ENCODE data around the gene APOL5.
"Not testable (repeated sequence)": the region's sequence is repeated elsewhere in the genome, so short reads cannot be mapped to it uniquely, and the experiment has no call there.

APOL5 gene

DNA sequence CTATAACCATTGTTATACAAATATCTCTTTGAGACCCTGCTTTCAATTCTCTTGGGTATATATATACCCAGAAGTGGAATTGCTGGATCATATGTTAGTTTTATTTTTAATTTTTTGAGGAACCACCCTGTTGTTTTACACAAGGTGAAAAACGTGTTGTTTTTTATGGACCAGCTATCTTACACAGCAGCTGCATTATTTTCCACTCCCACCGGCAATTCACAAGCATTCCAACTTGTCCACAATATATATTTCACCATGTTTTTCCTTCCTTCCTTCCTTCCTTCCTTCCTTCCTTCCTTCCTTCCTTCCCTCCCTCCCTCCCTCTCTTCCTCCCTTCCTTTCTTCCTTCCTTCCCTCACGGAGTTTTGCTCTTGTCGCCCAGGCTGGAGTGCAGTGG lies 6.3 kb upstream of the APOL5 start:
- no peak for DNase-seq

DNA sequence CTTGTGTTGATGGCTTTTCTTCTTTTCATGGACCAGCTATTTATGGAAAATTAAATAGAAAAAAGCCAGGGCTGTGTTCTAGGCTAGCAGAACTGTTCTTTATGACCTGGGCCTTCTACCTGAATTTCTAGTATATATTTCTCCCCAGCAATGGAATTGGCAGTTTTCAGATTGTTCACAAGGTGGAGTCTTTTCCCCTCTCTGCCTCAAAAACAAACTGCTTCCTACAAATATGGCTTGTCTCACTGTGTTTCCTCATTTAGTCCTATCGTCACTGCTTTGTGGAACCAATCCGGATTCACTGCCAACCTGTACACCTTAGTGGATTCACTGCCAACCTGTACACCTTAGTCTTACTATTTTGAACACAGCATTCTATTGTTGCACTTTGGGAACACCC lies 5.0 kb upstream of the APOL5 start:
- DNase-seq, result no peak

DNA sequence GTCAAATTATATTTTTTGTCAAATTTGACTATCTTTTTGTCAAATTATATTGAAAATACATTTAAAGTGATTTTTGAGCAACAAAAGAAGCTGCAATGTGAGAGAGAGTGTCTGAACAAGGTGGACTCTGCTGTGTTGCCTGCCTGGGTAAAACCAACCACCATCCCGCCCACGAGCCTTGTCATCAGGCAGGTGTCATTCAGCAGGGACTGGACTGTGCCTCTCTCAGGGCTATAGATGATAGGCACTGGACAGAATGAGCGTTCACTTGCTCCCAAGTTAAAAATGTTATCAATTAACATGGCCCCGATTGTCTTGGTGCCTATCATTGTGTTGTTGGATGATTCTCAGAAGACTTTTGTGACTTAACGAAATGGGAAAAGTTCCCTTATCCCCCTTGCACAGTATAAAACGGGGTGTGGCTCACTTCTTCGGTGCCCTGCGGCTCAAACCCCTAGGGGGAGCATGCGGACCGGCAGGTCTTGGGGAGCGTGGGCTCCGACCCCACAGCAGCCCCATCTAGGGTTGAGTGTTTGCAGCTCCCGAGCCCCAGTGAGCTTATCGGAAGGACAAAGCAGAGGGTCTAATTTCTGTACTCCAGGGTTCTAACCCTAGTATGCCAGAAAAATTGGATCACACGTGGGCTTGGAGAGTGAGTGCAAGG lies 1.7 kb downstream of the APOL5 start:
- DNase-seq, result no peak

DNA sequence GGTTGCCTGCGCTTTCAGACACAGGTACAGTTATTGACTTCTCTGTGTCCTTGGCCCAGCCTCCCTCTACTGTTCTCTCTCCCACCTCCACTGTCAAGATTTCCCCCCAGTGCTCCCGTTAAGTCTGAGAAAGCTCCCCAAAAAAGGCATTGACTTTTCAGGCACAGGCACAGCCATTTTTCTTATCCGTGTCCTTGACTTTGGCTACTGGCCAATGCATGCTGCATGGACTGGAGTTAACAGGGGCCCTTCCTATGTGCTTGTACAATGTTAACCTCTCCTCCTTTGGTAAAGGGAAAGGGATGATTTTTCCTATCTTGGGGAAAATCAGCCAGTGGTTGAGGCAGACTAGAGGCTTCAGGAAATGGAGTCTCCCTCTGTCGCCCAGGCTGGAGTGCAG lies 4.3 kb downstream of the APOL5 start:
- no peak for DNase-seq

DNA sequence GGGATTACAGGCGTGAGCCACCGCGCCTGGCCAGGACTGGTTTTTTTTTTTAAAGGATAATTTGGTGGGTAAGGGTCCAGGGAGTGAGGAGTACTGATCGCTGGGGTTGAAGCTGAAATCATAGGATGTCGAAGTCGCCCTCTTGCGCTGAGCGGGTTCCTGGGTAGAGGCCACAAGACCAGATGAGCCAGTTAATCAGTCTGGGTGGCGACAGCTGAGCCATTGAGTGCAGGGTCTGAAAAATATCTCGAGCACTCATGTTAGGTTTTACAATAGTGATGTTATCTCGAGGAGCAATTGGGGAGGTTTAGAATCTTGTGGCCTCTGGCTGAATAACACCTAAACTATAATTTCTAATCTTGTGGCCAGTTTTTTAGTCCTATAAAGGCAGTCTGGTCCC lies 7.8 kb downstream of the APOL5 start:
- DNase-seq, result no peak

DNA sequence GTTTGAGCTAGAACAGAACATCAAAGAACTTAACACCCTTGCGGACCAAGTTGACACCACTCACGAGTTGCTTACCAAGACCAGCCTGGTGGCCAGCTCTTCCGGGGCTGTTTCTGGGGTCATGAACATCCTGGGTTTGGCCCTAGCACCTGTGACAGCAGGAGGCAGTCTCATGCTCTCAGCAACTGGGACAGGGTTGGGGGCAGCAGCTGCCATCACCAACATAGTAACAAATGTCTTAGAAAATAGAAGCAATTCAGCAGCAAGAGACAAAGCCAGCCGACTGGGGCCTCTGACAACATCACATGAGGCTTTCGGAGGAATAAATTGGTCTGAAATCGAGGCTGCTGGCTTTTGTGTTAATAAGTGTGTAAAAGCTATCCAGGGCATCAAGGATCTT lies 8.7 kb downstream of the APOL5 start:
- no peak for DNase-seq

DNA sequence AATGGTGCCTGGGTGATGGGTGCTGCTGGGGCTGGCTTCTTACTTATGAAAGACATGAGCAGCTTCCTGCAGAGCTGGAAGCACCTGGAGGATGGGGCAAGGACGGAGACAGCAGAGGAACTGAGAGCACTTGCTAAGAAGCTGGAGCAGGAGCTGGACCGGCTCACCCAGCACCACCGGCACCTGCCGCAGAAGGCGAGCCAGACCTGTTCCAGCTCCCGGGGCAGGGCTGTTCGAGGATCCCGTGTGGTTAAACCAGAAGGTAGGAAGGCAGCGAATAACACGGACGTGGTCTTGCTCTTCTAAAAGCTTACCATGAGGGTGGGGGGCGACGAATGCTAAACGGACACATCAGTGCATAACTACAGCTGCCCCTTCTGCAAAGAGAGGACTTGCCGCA lies 9.3 kb downstream of the APOL5 start:
- DNase-seq, result no peak

DNA sequence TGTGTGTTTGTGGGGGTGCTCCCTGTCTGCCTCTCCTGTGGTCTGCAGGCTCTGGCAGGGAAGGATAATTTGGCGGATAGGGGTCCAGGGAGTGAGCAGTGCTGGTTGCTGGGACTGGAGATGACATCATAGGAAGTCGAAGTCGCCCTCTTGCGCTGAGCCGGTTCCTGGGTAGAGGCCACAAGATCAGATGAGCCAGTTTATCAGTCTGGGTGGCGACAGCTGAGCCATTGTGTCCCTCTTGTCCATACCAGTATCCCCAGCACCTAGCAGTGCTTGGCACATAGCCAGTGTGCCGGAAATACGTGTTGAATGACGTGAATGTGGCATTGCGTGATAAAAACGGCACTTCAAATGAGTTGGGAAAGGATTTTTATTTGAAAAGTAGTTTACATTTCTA lies 9.8 kb downstream of the APOL5 start:
- DNase-seq, result no peak

DNA sequence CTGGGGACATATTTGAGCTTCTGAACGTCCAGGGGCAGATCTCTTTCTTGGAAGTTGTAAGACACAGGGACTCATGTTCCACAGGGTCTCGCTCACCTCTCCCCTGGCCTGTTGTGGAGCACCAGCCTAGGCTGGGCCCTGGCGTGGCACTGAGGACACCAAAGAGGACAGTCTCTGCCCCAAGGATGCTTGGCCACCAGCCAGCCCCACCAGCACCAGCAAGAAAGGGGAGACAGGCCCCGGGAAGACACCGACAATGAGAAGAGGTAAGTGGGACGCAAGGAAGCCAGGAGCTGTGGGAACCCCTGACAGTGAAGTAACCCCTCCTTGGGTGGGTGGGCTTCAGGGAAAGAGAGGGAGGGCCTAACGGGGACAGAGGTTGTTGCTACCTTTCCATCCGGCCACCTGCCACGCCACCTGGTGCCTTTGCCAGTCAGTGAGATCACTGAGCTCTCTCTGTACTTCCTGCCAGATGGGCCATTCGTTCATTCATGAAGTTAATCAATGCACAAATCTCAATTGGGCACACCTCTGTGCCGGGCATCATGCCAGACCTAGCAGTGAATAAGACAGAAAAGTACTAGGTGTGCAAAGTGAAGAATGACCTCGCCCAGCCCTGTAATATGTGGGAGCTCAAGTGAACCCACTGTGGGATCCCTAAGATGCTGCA lies 11.1 kb downstream of the APOL5 start:
- no peak for DNase-seq

DNA sequence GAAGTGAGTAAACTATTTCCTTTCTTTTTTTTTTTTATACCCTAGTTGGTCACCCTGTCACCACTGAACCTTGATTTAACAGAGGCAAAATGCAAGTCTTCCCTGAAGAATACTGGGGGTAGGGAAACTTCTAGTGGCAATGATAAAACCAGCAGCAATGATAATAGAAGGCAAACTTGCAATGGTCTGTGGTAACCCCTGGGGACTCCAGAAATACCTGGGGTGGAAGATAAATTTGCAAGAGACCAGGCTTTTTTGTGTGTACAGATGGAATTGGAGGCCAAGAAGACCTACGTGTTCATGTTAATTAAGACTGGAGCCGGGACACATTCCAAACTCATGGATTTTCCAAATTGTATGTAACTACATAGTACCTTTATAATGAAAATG lies 11.6 kb downstream of the APOL5 start:
- no peak for DNase-seq

DNA sequence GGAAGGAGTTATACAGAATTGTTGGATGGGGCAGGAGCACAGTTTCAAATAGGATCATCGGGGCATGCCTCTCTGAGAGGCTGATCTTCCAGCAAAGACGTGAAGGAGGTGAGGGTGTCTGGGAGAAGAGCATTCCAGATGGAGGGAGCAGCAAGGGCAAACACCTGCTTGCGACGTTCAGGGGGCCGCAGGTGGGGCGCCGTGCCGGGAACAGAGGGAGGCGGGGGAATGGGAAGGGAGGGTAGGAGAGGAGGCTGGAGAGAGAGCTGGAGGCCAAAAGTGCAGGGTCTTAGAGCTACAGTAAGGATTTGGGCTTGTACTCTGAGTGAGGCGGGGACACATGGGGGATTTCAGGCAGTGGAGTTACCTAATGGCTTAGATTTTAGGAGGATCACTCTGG lies 13.6 kb downstream of the APOL5 start:
- DNase-seq, result peak; percentile 1

DNA sequence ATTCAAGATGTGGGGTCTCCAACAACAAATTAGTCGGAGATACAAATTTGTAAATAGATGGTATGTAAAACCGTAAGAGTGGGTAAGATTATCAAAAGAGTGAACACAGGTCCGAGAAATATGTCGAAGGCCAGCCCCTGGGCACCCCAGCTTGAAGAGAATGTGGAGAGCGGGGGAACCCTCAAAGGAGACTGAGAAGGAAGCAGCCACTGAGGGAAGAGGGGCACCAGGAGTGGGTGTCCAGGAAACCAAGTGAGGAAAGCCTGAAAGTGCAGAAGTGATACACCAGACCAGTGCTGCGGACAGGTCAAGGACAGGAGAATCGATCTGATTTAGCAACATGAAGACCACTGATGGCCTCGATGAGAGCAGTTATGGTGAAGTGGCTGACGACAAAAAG lies 14.4 kb downstream of the APOL5 start:
- no peak for DNase-seq

DNA sequence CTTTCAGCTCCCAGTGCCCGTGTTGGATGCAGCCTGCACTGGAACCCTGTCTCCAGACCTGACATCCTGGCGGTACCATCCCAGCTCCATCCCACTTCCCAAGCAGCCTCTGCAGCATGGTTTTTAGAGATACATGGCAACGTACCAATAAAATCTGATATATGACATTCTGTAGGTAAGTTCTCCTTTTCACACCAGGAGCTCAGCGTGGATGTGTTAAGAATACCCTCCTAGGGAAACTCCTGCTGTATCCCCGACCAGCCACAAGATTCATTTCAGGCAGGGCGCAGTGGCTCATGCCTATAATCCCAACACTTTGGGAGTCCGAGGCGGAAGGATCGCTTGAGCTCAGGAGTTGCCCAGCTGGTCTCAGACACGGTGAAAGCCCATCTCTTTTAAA lies 15.4 kb downstream of the APOL5 start:
- peak; percentile 3 for DNase-seq

DNA sequence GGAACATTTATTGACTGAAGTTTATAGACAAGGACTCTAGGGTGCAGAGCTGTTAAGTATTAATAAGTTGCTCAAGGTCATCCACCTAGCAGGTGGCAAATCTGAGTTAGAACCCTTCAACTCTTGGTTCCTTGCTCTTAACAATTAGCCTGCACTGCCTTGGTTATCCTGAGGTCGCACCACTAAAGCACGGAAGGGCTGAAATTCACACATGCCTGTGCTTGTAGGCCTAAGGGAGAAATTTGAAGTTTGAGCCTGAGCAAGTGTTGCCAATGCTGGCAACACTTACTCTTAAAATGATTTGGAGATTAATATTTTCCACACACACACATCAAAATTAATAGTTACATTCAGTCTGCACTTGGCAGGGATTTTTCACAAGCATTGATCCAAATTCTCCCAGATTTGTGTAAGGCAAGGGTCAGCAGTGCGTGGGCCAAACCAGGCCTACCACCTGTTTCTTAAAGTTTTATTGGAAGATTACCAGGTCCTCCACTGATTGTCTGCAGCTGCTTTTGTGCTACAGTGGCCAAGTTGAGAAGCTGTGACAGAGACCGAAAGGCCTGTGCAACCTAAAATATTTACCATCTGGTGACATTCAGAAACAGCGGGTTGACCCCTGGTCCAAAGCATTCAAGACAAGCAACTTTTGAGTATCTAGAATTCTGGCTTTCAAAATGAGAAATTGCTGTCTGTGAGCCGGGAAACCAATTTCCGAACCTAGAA lies 16.3 kb downstream of the APOL5 start:
- DNase-seq, result no peak

DNA sequence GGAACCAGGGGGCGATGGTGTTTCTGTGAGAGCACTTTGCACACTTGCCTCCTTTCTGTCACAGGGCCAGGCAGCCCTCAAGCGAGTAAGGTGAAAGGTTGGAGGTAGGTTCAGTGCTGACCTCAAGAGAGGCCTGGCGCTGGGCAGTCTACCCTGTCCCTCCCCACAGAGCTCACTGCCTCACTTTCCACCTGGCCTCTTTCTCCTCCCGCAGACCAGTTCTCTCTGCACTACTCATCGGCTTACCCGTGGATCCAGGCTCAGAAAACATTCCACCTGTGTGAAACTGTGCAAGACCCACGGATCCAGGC lies 16.8 kb downstream of the APOL5 start:
- no peak for DNase-seq

DNA sequence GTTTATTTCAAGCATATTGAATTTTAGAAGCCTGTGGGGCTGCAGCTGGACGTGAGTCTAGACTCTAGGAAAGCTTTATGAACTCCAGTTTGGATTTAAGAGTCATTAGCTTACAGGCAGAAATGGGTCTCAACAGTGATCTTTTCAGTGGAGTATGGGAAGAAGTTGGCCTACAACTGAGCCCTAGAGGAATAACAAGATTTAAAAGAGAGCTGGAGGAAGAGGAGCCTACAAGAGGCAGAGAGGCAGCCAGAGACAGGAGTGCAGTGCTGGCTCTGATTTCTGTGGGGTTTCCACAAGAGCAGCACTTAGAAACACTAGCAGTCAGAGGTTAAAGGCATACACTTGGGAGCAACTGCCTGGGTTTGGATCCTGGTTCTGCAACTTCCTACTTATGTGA lies 17.9 kb downstream of the APOL5 start:
- DNase-seq, result no peak

DNA sequence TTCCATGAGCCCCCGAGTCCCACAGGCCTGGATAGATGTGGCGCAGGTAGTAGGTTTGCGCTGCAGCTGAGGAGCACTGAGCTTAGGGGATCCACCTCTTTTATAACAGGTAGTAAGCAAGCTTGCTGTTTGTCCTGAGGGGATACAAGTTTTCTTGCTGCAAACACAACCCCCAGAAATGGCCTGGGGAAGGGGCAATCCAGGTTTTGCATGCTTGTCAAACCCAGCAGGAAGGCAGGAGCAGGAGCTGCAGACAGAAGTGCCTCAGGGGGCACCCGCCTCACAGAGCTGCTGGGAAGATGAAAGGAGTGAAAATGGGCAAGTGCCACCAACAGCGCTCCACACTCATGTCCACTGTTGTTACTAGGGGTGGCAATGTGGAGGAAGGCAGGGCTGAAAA lies 18.5 kb downstream of the APOL5 start:
- no peak for DNase-seq

DNA sequence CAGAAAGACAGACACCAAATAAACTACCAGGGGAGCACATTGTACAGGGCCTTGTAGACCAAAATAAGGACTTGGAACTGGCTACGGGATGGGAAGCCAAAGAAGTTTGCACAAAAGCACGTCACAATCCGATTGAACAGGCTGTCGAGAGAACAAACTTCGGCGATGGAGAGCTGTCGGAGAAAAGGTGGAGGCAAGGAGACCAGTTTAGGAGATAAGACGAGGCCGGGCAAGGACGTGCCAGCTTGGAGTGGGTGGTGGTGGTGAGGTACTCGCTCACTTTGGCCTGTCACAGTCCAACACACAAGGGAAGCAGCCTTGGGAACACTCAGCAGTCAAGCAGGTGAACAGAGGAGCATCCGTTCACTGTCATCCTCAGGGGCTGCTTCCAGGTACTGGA lies 19.0 kb downstream of the APOL5 start:
- no peak for DNase-seq

DNA sequence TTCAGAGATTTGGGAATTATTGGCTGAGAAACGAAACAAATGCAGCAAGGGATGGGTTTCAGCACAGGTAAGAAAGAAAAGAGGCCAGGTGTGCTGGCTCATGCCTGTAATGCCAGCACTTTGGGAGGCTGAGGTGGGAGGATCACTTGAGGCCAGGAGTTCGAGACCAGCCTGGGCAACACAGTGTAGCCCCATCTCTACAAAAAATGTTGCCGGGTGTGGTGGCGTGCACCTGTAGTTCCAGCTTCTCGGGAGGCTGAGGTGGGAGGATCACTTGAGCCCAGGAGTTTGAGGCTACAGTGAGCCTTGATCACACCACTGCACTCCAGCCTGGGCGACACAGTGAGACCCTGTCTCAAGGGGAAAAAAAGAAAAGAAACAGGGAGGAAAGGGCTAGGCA lies 20.2 kb downstream of the APOL5 start:
- DNase-seq, result not testable (repeated sequence)

DNA sequence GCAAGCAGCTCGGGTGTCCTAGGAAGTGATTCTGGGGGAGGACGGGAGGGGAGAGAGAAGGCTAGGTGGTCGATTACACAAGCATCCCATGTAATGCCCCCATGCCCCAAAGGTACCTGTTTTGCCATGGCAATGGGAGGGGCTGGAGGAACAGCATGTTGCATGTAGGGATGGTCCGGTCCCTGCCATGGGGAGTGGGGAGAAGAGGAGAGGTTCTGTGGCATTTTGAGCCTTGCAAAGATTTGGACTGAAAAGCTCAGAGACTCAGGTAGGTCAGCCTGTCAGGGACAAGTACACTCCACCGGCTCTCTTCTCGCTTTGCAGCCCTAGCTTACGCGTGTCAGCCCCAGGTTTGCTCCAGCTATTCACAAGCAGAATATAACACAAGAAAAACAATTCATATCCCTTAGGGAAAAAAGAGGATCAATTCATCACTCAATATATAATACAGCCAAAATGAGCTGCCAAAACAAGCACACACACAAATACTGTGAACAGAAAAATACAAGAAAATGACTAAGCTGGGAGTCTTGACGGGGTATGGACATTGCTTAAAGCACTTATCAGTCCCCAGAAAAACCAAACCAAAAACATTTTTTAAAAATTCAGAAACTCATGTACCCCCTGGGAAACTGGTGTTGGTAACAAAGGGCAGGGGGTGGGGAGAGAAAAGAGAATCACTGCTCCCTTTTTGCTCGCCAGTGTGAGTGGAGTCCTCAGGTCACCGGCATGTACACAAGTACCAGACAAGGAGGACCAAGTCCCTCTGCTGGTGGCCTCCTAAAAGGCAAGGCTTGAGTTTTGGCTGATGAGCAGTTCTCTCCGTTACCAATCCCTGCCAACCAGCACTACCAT lies 21.6 kb downstream of the APOL5 start:
- DNase-seq, result no peak

DNA sequence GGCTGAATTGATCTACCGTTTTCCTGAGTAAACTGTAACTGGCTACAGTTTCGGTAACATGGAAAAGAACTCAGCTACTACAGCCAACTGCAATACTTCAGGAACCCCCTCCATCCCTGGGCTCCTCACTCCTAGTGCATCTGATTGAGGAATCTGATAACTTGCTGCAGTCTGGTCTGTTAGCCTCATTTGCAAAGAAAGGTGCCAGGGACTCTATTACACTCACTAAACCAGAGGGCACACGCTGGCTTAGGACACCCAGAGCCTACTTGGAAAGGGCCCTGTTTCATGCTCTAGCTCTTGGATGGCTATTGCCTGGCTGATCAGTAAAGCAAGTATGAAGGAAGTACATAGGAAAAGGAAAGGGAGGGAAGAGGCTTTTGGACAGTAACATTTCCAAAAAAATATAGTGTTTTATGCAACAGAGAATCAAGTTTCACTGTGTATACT lies 22.3 kb downstream of the APOL5 start:
- DNase-seq, result no peak

DNA sequence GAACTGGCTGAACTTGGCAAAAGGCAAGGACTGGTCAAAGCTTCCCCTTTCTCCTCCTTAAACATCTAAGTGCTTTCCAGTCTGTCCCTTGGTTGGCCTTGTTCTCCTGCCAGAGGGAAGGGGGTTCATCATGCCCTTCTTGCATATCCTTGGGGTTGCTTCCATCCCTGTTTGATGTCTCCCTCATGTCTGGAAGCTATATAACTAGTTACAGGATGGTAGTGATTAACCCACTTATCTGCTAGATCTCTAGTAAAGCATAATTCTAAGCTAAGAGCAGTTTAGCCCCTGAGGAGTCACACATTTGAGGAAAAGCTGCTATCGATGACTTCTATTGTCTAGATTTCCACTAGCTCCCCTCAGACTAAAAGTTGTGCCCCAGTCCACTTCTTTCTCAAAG lies 22.9 kb downstream of the APOL5 start:
- no peak for DNase-seq

DNA sequence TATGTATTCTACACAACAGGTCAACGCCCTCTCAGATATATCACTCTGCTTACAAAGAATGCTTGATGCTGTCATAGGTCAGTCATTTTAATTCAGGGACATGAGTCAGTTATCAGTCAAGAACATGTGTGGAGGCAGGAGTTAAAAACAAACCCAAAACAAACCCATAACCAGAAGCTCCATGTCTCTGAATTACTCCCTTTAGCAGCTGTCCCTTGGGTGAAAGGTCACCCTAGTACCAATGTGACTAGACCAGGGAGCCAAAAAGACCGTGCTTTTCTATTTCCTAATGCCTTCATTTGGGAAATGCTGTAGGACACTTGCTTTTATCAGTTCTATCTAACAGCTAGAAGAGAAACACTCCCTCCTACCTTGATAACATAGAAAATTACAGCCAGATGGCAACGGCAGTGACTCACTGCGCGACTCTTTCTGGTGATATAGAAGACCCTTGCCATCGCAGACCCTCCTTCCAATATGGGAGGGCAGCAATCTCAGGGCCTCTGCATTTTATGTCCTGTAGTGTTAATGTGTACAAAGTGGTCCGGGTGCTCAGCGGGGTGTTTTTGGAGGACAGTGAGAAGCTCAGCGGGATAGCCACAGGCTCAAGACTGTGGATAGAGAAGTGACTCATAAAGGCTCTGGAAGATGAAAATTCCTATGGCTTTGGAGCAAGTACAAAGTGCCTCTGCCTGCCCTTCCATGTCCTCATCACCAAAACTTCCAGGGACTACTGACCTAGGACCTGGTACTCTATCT lies 24.8 kb downstream of the APOL5 start:
- no peak for DNase-seq
